GM18907 (cell line): ENCODE measurements around the gene XIRP2.
"Not testable (repeated sequence)": the region's sequence is repeated elsewhere in the genome, so short reads cannot be mapped to it uniquely, and the experiment has no call there.

Experiments
- ATAC-seq: cut with Tn5 transposase; IDR thresholded peaks from one replicate; pipeline ENCODE4 v1.9.1; 2021; ENCODE audit warnings: mild to moderate bottlenecking, moderate library complexity; ENCODE audit not compliant: unreplicated experiment

XIRP2 gene

GRCh38 chr2:167187978-167188967 lies 300.0 kb downstream of the XIRP2 start:
- no peak for ATAC-seq

- no peak for ATAC-seq
Observed at GRCh38 chr2:167190053-167190452, 301.8 kb downstream of the XIRP2 start.

GRCh38 chr2:167191588-167191987 lies 303.3 kb downstream of the XIRP2 start:
- ATAC-seq: no peak

GRCh38 chr2:167192833-167193232 lies 304.6 kb downstream of the XIRP2 start:
- no peak for ATAC-seq

GRCh38 chr2:167196461-167197252 lies 308.4 kb downstream of the XIRP2 start:
- no peak for ATAC-seq

GRCh38 chr2:167198009-167198408 lies 309.7 kb downstream of the XIRP2 start:
- ATAC-seq: no peak

GRCh38 chr2:167198576-167198975 lies 310.3 kb downstream of the XIRP2 start:
- no peak for ATAC-seq

- no peak for ATAC-seq
Observed at GRCh38 chr2:167200019-167200418, 311.7 kb downstream of the XIRP2 start.

GRCh38 chr2:167209784-167210183 lies 321.5 kb downstream of the XIRP2 start:
- ATAC-seq: no peak

- ATAC-seq: peak; percentile 77
Observed at GRCh38 chr2:167212014-167212648, 323.9 kb downstream of the XIRP2 start.

GRCh38 chr2:167215595-167215994 lies 327.3 kb downstream of the XIRP2 start:
- ATAC-seq: no peak

- ATAC-seq: no peak
Observed at GRCh38 chr2:167237478-167237877, 349.2 kb downstream of the XIRP2 start.

GRCh38 chr2:167240671-167241070 lies 352.4 kb downstream of the XIRP2 start:
- ATAC-seq: no peak

- no peak for ATAC-seq
Observed at GRCh38 chr2:167249197-167249596, 360.9 kb downstream of the XIRP2 start.

- no peak for ATAC-seq
Observed at GRCh38 chr2:167253025-167253424, 364.7 kb downstream of the XIRP2 start.

- no peak for ATAC-seq
Observed at GRCh38 chr2:167254721-167255120, 366.4 kb downstream of the XIRP2 start.

- ATAC-seq: no peak
Observed at GRCh38 chr2:167258712-167259111, 370.4 kb downstream of the XIRP2 start.

GRCh38 chr2:167264380-167264779 lies 376.1 kb downstream of the XIRP2 start:
- ATAC-seq: no peak

- ATAC-seq: no peak
Observed at GRCh38 chr2:167265004-167265403, 376.7 kb downstream of the XIRP2 start.

GRCh38 chr2:167265722-167266121 lies 377.4 kb downstream of the XIRP2 start:
- ATAC-seq: no peak

GRCh38 chr2:167268245-167268644 lies 380.0 kb downstream of the XIRP2 start:
- not testable (repeated sequence) for ATAC-seq
